Left lung (tissue), 10 donors: ENCODE measurements around the gene ATP6V1F. TPM values are rescaled to one million over a fixed set of nuclear protein-coding genes. Genes with fewer than 3 reads are reported as not detected.

Experiments
- ATAC-seq: fragments of 200-7000 bp; cut with Tn5 transposase; one replicate; pipeline ENCODE4 v1.9.1; 2020; ENCODE audit warnings: moderate library complexity
- DNase-seq, 4 donors: peaks; one replicate each; pipeline ENCODE4 v3.0.0-alpha.2; 2013 to 2020
- H3K27ac ChIP-seq, 2 donors: fragments of 200-600 bp; sonication (generic) in 1 of 2; one replicate each; pipeline versions ENCODE4 v1.5.0 to v1.8.0; 2020 to 2021
- H3K27me3 ChIP-seq, 2 donors: fragments of 200-600 bp; sonication (generic) in 1 of 2; one replicate each; pipeline versions ENCODE4 v1.5.0 to v1.8.0; 2020 to 2021
- H3K36me3 ChIP-seq, 2 donors: fragments of 200-600 bp; sonication (generic) in 1 of 2; one replicate each; pipeline versions ENCODE4 v1.5.0 to v1.8.0; 2020 to 2021
- H3K4me1 ChIP-seq, 2 donors: fragments of 200-600 bp; one replicate each; pipeline ENCODE4 v1.8.0; 2021
- H3K4me3 ChIP-seq, 2 donors: fragments of 200-600 bp; sonication (generic) in 1 of 2; one replicate each; pipeline versions ENCODE4 v1.5.0 to v1.8.0; 2020 to 2021; ENCODE audit warnings: mild to moderate bottlenecking in 1 of 2
- H3K9me3 ChIP-seq, 2 donors: fragments of 200-600 bp; sonication (generic) in 1 of 2; one replicate each; pipeline versions ENCODE4 v1.5.0 to v1.8.0; 2020 to 2021
- CTCF ChIP-seq, 2 donors: fragments of 200-600 bp; sonication (generic) in 1 of 2; IDR thresholded peaks; one replicate each; pipeline versions ENCODE4 v1.5.0 to v1.8.0; 2021; ENCODE audit warnings: antibody characterized with exemption in 2 of 2
- intact Hi-C, 2 donors: fragments of 100-400 bp; cut with DNase I; formaldehyde crosslinking; loops; one replicate each; pipeline versions ENCODE4 v1.11.2 to v1.14.2; 2022
- polyA plus RNA-seq, 6 donors: library from polyadenylated mRNA; unstranded; fragments of 120-200 nt; gene quantifications; one replicate each; pipeline ENCODE4 v1.2.1, GENCODE V29; 2013; ENCODE audit not compliant: insufficient read length in 6 of 6
- total RNA-seq, 2 donors: library from RNA; stranded (reverse); fragmentation: NEBNext Ultra II Directional; extraction: Animal tissue kit (Norgen Biotek cat#: 25700); gene quantifications; one replicate each; pipeline ENCODE4 v1.2.1, GENCODE V29; 2021
- donor health status: DM: no; HTN: yes; CAD: no.
- donor health status: DM: no; HTN: no; CAD: no.

ATP6V1F gene
- total and polyA plus RNA-seq, 8 donors: 106 to 200 (median 111) TPM

DNA sequence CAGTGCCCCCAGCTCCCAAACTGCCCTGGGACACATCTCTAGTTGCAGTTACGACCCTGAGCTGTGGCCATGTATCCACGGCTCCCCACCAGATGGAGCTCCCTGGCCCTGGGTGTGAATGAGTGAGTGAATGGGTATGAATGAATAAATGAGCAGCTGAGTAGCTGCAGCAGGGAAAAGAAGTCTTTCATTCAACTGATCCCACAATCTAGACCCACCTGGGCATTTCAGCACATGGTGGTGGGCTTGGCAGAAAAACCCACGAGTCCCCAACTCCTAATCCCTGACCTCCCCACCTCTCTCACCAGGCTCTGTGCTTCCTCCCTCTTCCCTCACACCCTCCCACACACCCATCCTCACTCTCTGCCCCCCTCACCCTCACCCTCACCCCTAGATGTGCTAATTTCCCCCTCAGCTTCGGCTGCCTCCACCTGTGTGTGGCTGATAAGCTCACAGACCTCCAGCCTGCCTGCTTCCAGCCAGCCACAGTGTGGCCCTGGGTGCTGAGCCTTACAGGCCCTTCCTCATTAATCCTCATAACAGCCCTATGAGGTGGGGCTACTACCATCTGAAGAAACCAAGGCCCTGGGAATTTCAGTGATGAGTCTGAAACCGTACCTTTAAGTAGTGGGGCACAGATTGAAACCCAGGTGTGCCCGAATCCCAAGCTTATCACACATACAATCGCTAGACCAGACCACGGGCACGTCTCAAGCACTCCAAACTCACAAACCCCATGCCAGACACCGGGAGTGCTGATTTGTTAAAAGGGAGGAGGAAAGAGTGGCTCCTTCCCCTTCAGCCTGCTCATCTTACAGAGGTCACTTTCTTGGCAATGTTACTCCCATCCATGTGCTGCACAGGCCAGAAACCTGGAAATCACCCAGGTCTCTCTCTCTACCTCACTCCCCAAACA lies 2.2 kb upstream of the ATP6V1F start:
- no peak for TF ChIP-seq CTCF (IDR thresholded peaks at IDR 0.05)
- no peak overlapping the region for H3K27ac ChIP-seq
- H3K36me3 ChIP-seq: peaks cover 0 to 6% of the 10 kb centered on the region in 2 donors
- ATAC-seq: no peak
- intact Hi-C loops: no loop called here
- peaks cover 16% of the 10 kb centered on the region in 2 donors for H3K4me1 ChIP-seq
- no peak overlapping the region for H3K4me3 ChIP-seq
- no peaks in the 10 kb centered on the region for H3K27me3 ChIP-seq
- no peak for DNase-seq
- no peaks in the 10 kb centered on the region for H3K9me3 ChIP-seq

DNA sequence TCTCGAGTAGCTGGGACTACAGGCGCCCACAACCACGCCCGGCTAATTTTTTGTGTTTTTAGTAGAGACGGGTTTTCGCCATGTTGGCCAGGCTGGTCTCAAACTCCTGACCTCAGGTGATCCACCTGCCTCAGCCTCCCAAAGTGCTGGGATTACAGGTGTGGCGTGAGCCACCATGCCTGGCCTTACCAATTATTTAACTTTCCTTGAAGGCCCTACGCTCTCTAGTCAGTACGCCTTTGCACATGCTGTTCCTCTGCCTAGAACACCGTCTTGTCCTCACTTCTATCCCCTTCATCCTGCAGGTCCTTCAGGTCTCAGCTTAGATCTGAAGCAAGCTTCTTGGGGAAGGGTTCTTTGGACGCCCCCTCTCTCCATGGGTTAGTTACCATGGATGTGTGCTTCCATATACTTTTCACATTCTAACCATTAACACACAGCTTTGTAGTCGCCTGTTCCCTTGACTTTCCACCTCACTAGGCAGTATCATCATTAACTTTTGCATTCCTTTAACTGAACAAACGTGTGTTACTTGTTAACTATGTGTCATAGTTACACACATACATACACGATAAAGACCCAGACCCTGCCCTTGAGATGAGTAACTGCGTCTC lies 592 bp upstream of the ATP6V1F start:
- no peak for TF ChIP-seq CTCF (IDR thresholded peaks at IDR 0.05)
- peak overlapping the region in 1 of 2 donors; percentile 84 for H3K27ac ChIP-seq
- peak overlapping the region; percentile 17 to 95 for H3K4me3 ChIP-seq
- H3K9me3 ChIP-seq: no peaks in the 10 kb centered on the region
- peaks cover 16% of the 10 kb centered on the region in 2 donors for H3K4me1 ChIP-seq
- no peak for DNase-seq
- peaks cover 0 to 21% of the 10 kb centered on the region in 2 donors for H3K36me3 ChIP-seq
- no peak for ATAC-seq
- no peaks in the 10 kb centered on the region for H3K27me3 ChIP-seq
- intact Hi-C loops: no loop called here

DNA sequence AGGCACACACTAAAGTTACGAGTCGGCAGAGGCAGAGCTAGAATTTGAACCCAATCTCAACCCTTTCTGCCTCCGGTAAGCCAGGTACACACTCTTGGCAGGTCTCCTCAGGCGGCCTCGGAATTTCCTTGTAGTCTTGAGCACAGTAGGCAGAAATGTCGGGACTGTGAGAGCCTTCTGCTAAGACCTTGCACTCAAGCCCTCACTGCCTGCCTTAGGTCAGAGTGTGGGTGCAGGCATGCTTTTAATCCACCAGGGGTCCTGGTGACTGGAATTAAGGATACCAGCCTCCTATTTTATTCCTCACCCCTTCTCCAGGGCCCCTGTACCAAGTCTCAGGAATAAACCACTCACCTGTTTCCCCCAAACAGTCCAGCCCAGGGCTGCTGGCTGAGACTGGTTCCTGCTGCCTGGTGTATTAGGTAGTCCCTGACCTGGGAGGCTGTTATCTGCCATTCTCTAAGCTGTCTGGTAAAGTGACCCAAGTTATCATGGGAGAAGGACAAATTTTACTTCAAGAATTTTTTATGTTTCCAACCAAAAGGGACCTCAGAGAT lies 855 bp downstream of the ATP6V1F start:
- intact Hi-C loops: no loop called here
- Histone ChIP-seq H3K27me3 (no peaks in the 10 kb centered on the region), H3K36me3 (peaks cover 0 to 21% of the 10 kb centered on the region in 2 donors), H3K4me1 (peaks cover 16 to 21% of the 10 kb centered on the region in 2 donors), H3K9me3 (no peaks in the 10 kb centered on the region), H3K4me3 (peak overlapping the region; percentile 88 to 95), H3K27ac (peak overlapping the region; percentile 79 to 84)
- ATAC-seq (peak; percentile 59), DNase-seq (peak in 1 of 4 donors; percentile 44)
- peak; percentile 21 to 50 for TF ChIP-seq CTCF (IDR thresholded peaks at IDR 0.05)

DNA sequence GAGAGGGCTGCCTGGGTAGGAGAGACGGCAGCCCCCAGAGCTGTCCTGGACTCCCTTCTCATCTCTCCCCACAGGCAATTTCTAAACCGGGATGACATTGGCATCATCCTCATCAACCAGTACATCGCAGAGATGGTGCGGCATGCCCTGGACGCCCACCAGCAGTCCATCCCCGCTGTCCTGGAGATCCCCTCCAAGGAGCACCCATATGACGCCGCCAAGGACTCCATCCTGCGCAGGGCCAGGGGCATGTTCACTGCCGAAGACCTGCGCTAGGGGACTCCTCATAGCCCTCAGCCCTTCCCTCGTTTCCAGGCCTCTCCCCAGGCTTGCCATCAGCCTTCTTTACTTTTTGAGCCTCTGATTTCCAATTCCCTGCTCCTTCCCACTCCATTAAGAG lies 2.6 kb downstream of the ATP6V1F start:
- H3K4me3 ChIP-seq: no peak overlapping the region
- peaks cover 23 to 37% of the 10 kb centered on the region in 2 donors for H3K4me1 ChIP-seq
- TF ChIP-seq CTCF (IDR thresholded peaks at IDR 0.05): no peak
- peaks cover 0 to 21% of the 10 kb centered on the region in 2 donors for H3K36me3 ChIP-seq
- DNase-seq (no peak), ATAC-seq (no peak)
- no peak overlapping the region for H3K27ac ChIP-seq
- peaks cover 0 to 17% of the 10 kb centered on the region in 2 donors for H3K27me3 ChIP-seq
- intact Hi-C loops: no loop called here
- H3K9me3 ChIP-seq: no peaks in the 10 kb centered on the region
